NCI-H2081 treated with DMSO at 0.1 percent for 48 hours (cell line): Measurements from ENCODE around the gene ABCE1.
"Not testable (repeated sequence)": the region's sequence is repeated elsewhere in the genome, so short reads cannot be mapped to it uniquely, and the experiment has no call there.

ENCODE experiments used
- DNase-seq: peaks from one replicate; lab custom pipeline; 2025; lab: John Stamatoyannopoulos, UW

The ABCE1 gene

DNA sequence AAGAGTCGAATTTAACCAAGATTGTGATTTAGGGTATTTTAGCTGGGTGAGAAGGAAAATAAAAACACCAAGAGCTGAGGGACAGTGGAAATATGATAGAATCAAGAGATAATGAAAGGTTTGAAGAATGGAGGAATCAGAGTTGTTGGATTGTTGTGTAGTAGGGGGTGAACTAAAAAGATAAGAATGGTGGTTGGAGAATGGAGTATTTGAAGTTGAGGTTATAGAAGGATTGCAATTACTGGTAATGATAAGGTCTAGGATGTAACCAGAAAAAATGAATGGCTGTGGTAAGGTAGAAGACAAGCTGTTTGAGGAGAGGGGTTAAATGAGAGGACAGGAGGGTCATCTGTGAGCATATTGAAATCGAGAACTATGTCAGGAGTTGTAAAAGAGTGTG is 4.5 kb downstream of the ABCE1 start:
- DNase-seq, result no peak

- no peak for DNase-seq
Observed at GRCh38 chr4:145103496-145103895, 5.4 kb downstream of the ABCE1 start.

GRCh38 chr4:145107126-145107525 is 9.0 kb downstream of the ABCE1 start:
- no peak for DNase-seq

DNA sequence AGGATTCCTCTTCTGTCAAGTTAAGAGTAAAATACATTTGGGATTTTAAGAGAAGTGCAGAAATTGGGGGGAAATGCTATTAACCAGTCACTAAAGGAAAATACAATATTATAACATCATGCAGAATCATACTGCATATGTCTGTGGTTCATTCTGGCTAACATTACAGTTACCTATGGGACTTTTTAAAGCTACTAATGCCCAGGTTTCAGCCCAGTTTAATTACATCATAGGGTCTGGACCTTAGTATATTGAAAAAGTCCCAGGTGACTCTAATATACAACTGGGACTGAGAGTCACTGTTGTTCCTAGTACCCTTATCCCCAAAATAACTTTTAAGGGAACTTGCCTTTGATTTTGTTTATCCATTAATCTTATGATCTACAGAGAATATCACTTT is 10.0 kb downstream of the ABCE1 start:
- no peak for DNase-seq

DNA sequence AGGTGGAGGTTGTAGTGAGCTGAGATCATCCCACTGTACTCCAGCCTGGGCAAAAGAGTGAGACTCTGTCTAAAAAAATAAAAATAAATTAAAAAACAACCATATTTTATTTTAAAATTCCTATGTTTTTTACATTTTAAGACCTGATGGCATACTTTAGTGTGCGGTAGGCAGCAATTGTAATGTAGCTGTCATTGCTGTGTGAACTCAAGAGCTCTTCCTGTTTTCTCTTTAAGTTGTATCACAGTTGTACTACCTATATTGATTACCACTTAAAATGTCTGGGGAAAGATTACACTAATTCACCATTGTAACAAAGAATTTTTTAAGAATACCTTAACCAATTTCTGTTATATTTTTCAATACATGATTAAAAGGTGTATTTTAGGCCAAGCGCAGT is 27.3 kb downstream of the ABCE1 start:
- no peak for DNase-seq

DNA sequence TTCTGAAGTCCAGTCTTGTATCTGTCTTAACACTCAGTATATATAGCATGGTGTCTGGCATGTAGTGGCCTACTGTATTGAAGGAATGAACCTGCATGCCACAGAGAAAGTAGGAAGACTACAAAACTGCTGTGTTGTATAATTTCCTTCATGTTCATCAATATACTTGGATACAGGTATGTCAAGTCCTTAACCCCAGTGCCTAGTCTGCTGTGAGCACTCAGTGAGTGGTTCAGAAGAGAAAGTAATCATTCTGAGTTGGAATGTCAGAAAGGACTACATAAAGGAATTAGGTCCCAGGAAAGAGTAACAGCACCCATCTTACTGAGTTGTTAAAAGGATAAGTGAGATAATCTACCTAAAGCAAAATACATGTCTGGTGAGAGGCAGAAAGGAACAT is 32.0 kb downstream of the ABCE1 start:
- DNase-seq, result no peak

DNA sequence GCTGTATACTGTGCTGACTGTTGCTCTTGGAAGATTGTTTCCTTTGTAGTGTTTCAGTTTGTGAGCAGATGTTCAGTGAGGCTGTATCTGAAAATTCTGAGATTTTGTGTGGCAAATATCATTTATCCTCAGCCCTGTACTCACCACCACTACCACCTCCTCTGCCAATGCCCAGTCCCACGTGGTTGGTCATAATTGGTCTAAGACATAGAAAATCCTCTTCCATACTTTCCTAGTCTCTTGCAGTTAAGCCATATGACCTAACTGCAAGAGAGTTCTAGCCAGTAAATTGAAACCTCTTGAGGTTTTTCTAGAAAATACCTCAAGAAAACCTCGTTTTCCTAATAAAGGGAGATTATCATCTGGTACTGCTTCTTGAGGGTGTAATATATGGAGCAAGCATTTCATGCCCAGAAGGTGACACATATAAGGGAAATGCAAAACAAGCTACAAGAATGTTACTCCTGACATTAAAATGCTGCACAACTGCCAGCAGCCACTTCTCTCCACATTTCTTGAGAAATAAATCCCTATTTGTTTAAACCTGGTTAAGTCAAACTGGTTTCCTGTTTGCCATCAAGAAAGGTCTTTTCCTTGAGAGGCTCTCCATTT is 32.8 kb downstream of the ABCE1 start:
- DNase-seq, result no peak

GRCh38 chr4:145131848-145132247 is 33.7 kb downstream of the ABCE1 start:
- no peak for DNase-seq

DNA sequence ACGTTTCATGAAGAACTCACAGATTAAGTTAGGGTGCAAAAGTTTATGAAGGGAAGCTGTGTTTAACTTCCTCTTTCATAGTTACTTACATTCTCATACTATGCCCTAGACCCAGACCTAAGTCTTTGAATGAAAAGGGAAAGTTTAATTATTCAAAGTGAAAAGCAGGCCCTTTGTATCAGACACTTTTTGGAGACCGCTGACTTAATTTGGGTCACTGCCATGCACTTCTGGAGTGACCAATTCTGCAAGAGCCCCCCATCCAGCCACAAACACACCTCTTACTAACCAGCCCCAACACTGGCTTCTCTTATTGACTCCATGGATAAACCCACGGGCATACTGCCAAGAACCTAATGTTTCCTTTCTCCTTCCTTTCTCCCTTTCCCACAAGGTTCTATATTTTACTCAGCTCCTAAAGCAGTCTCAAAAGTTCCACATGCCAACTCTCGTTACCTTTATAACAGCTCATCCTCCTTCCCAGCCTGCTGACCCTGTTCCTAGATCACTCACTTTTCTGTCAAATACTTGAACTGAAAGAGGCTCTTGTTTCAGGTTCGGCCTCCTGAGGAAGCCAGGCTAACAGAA is 34.5 kb downstream of the ABCE1 start:
- no peak for DNase-seq

DNA sequence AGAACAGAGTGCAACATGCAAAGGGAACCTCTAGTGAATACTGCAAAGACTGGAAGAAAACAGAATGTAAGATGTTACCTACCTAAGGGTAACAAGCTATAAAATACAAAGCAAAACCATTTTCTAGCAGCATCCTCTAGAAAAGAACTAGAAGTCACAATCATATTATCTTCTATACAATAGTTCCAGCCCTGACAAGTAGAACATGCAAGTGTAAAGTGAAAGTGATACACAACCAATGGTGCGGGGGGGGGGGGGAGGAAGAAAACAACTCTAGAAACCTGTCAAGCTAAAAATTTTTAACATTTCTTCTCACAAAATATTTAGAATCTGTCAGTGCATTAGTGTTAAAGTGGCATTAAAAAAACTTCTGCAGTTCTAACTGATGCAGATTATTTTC is 38.1 kb downstream of the ABCE1 start:
- not testable (repeated sequence) for DNase-seq

- DNase-seq, result no peak
Observed at GRCh38 chr4:145148980-145149379, 50.9 kb downstream of the ABCE1 start.

DNA sequence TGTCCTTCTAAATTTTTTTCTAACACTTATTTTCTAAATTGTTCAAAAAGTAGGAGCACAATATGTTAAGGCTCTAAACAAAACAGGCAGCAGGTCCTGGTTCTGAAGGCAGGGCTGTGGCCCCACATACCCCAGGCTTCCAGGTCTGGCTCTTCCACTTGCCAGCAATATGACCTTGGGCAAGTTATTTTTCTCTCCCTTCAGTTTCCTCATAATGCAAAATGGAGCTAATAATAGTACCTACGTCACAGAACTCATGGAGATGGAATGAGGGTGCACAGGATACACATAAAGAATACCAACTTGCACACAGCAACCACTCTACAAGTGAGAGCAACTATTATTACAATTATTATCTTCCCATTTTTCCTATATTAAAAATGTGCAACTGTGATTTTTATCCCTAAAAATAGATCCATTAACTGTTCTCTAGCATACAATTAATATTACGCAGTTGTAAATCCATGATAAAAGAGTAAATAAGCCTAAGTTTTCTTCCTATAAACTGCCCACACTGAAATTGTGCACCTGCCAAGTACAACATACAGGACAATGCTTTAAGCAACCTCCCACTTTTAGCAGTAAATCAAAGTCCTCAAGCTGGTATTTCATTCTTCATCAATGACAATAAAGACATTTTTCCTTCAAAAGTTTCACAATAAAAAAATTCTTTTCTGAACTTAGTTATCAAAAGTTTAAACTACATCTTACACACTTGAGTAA is 55.2 kb downstream of the ABCE1 start:
- DNase-seq, result no peak

DNA sequence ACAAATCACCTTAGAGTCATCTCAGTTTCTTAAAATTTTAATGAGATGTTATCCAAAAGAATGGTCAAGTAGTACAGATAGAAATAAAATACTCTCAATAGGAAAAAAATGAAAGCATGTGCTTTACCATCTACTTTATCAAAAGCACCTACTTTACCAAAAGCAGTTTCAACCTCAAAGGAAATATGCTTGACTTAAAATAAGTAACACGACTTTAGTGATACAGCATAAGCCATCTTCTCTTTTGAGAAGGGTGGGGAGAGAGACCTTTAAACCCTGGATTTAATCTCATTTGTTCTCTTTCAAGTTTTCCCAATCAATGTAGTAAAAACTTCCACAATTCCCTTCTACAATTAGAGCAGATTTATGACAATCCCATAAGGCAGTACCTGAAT is 55.8 kb downstream of the ABCE1 start:
- no peak for DNase-seq

DNA sequence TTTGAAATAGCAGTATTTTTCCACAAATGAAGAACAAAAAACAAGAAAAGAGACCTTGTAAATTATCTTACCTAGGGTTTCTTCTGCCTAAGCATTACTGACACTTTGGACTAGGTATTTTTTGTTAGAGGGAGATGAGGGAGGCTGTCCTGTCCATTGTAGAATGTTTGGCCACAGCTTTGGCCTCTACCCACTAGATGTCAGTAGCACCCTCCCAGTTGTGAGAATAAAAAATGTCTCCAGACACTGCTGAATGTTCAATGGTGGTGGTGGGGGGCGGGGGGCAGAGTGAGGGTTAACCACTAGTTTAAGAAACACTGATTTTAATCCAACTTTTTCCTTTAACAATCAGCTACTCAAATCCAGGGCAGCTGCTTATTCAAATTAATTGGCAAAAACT is 56.5 kb downstream of the ABCE1 start:
- no peak for DNase-seq

GRCh38 chr4:145155268-145155870 is 57.3 kb downstream of the ABCE1 start:
- no peak for DNase-seq

DNA sequence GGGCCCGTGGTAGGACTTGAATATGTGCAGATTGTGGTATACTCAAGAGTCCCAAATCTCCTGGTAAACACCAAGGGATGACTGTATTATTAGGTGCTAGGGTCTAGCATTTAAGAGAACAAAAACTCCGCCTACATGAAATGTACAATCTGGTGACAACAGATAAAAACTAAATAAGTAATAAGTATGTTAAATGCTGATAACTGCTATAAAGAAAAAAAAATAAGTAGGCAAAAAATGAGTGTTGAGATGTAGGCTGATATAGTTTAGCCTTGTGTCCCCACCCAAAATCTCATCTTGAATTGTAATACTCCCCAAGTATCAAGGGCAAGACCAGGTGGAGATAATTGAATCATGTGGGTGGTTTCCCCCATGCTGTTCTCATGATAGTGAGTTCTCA is 58.9 kb downstream of the ABCE1 start:
- no peak for DNase-seq

GRCh38 chr4:145161549-145161948 is 63.4 kb downstream of the ABCE1 start:
- DNase-seq, result no peak

GRCh38 chr4:145167887-145168286 is 69.8 kb downstream of the ABCE1 start:
- DNase-seq, result no peak

DNA sequence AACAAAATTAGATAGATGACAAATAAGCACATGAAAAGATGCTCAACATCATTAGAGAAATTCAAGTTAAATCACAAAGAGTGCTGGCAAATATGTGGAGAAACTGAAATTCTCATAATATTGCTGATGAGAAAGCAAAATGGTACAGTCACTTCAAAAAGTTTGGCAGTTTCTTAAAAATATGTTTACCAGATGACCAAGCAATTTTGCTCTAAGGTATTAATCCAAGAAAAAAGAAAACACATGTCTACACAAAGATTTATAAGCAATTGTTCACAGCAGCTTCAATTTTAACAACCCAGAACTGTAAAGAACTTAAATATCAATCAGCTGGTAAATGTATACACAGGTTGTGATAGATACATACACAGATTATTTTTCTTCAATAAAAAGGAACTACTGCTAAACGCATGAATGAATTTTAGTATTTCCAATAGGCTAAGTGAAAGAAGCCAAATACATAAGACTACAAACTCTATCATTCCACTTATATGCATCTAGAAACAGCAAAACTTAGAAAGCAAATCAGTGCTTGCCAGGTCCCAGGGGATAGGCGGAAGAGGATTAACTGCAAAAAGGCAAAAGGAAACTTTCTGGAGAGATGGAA is 70.6 kb downstream of the ABCE1 start:
- no peak for DNase-seq

- no peak for DNase-seq
Observed at GRCh38 chr4:145170223-145170622, 72.1 kb downstream of the ABCE1 start.

- DNase-seq, result no peak
Observed at GRCh38 chr4:145171911-145172310, 73.8 kb downstream of the ABCE1 start.

DNA sequence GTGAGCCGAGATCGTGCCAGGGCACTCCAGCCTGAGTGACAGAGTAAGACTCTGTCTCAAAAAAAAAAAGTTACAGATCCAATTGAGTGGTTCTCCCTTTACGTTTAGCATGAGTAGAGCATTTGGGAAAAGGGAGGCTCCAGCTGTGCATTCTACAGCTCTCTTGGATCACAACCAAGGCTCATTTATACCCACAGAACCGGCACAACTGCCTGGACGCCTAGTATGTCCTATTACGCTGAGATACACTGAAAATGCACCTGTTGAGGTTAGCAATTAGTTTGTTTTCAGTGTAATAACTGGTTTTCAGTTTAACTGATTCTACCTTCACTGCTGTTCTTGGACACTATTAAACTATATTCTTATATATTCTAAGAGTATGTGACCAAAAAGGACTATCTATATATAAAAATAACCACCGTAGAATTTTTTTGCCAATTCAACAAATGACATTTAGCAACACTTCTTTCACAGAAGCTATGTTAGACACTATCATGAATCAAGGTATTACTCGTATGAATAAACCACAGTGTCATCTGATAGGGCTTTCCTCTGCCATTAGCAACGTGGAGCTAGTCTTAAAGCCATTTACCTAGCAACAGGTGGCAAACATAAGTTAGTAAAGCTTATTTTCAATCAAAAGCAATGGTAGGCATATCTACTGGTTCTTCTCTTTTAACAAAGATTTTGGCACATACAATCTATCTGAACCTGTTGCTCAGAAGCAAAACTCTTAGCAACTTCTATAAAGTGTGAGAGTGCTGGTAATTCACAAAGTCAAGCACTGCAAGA is 78.7 kb downstream of the ABCE1 start:
- DNase-seq, result no peak
